ENCODE results near the gene NOP58.

GRCh38 chr2:202311823-202312388 is 46.3 kb downstream of the NOP58 start:
- TF ChIP-seq POLR2AphosphoS5 (IDR thresholded peaks at IDR 0.05; ENCODE audit: low read depth, low read length) (no peak), POLR2A (IDR thresholded peaks at IDR 0.05; ENCODE audit: low read depth, low read length) (no peak), PAX5 (IDR thresholded peaks at IDR 0.05; ENCODE audit: insufficient read depth, low read length, severe bottlenecking) (no peak), SPI1 (IDR thresholded peaks at IDR 0.05; ENCODE audit: low read depth, low read length) (no peak), TAF1 (IDR thresholded peaks at IDR 0.05; ENCODE audit: low read depth, low read length) (no peak), POU2F2 (IDR thresholded peaks at IDR 0.05; ENCODE audit: low read depth, low read length) (no peak)

Measured in GM12891 (cell line).